Testis (tissue), 2 donors: ENCODE results near the gene ARID1B.

Experiments
- POLR2A ChIP-seq: fragments of 450-650 bp; IDR thresholded peaks from one replicate; pipeline ENCODE4 v1.6.1; 2017; ENCODE audit warnings: antibody characterized with exemption, mild to moderate bottlenecking, moderate library complexity
- TF ChIP-seq, protein P1 (sequence below), 3 experiments: fragments of 450-650 bp in 2 of 3; fragments of 200-600 bp in 1 of 3; sonication (generic) in 1 of 3; IDR thresholded peaks; one replicate each; pipeline ENCODE4 v1.5.1; 2016 to 2019; ENCODE audit warnings: antibody characterized with exemption in 3 of 3, mild to moderate bottlenecking in 2 of 3, moderate library complexity in 1 of 3

DNA sequence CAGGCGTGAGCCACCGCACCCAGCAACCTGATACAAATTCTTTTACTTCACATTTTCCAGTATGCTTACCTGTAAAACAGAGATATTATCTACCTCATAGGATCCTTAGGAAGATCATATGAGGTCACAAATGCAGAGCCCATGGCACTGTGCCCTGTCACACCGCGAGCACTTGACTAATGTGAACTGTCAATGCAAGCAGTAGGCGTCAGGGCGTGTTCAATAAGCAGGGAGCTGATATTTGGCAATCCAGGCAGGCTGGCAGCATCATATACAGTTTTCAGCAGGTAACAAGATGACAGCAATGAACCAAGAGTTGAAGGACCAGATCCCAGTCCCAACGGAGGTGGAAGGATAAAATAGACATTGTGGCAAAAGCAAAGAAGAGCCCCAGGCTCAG lies 14.6 kb upstream of the ARID1B start:
- no peak for TF ChIP-seq POLR2A
- TF ChIP-seq, protein P1, sequence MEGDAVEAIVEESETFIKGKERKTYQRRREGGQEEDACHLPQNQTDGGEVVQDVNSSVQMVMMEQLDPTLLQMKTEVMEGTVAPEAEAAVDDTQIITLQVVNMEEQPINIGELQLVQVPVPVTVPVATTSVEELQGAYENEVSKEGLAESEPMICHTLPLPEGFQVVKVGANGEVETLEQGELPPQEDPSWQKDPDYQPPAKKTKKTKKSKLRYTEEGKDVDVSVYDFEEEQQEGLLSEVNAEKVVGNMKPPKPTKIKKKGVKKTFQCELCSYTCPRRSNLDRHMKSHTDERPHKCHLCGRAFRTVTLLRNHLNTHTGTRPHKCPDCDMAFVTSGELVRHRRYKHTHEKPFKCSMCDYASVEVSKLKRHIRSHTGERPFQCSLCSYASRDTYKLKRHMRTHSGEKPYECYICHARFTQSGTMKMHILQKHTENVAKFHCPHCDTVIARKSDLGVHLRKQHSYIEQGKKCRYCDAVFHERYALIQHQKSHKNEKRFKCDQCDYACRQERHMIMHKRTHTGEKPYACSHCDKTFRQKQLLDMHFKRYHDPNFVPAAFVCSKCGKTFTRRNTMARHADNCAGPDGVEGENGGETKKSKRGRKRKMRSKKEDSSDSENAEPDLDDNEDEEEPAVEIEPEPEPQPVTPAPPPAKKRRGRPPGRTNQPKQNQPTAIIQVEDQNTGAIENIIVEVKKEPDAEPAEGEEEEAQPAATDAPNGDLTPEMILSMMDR (IDR thresholded peaks at IDR 0.05) = no peak
